GM23248 (cell line): ENCODE measurements around the gene PRKAR1B. TPM values are rescaled to one million over a fixed set of nuclear protein-coding genes. Genes with fewer than 3 reads are reported as not detected.

ENCODE experiments used
- DNase-seq: peaks from one replicate; pipeline ENCODE4 v3.0.0-alpha.2; 2015
- H2AFZ ChIP-seq: fragments of 200-600 bp; sonication (generic); 2 replicates; pipeline ENCODE4 v1.6.1; 2016; ENCODE audit warnings: antibody characterized with exemption
- H3F3A ChIP-seq: fragments of 200-600 bp; sonication (generic); 2 replicates; pipeline ENCODE4 v1.6.1; 2016; ENCODE audit warnings: mild to moderate bottlenecking, antibody characterized with exemption, mixed run types; ENCODE audit not compliant: insufficient read depth
- H3K27ac ChIP-seq: fragments of 200-600 bp; sonication (generic); 2 replicates; pipeline ENCODE4 v1.5.1; 2016; ENCODE audit warnings: mild to moderate bottlenecking
- H3K27me3 ChIP-seq: fragments of 200-600 bp; sonication (generic); replicated peaks from 2 replicates; pipeline ENCODE4 v1.6.1; 2016; ENCODE audit warnings: mild to moderate bottlenecking; ENCODE audit not compliant: insufficient read depth
- H3K36me3 ChIP-seq: fragments of 200-600 bp; sonication (generic); 2 replicates; pipeline ENCODE4 v1.6.1; 2016; ENCODE audit warnings: low read depth, mild to moderate bottlenecking
- H3K4me1 ChIP-seq: fragments of 200-600 bp; sonication (generic); 2 replicates; pipeline ENCODE4 v1.6.1; 2016; ENCODE audit warnings: mild to moderate bottlenecking; ENCODE audit not compliant: insufficient read depth
- H3K4me2 ChIP-seq: fragments of 200-600 bp; sonication (generic); one replicate; pipeline ENCODE4 v1.6.1; 2016; ENCODE audit warnings: mild to moderate bottlenecking; ENCODE audit not compliant: unreplicated experiment
- H3K4me3 ChIP-seq: fragments of 200-600 bp; sonication (generic); 2 replicates; pipeline ENCODE4 v1.5.1; 2016; ENCODE audit warnings: mild to moderate bottlenecking
- H3K79me2 ChIP-seq: fragments of 200-600 bp; sonication (generic); 2 replicates; pipeline ENCODE4 v1.6.1; 2016; ENCODE audit warnings: mild to moderate bottlenecking; ENCODE audit not compliant: insufficient read depth
- H3K9ac ChIP-seq: fragments of 200-600 bp; sonication (generic); 2 replicates; pipeline ENCODE4 v1.6.1; 2016; ENCODE audit warnings: mild to moderate bottlenecking
- H3K9me2 ChIP-seq: fragments of 200-600 bp; sonication (generic); 2 replicates; pipeline ENCODE4 v1.6.1; 2016; ENCODE audit warnings: mixed run types, mild to moderate bottlenecking, moderate library complexity; ENCODE audit not compliant: insufficient read depth
- H3K9me3 ChIP-seq: fragments of 200-600 bp; sonication (generic); one replicate; pipeline ENCODE4 v1.6.1; 2017; ENCODE audit warnings: low read depth
- H4K20me1 ChIP-seq: fragments of 200-600 bp; sonication (generic); 2 replicates; pipeline ENCODE4 v1.6.0; 2016; ENCODE audit not compliant: insufficient read depth
- EZH2 ChIP-seq: fragments of 200-600 bp; sonication (generic); IDR thresholded peaks from 2 replicates; pipeline ENCODE4 v1.6.1; 2018; ENCODE audit warnings: antibody characterized with exemption, mild to moderate bottlenecking; ENCODE audit not compliant: insufficient read depth, poor library complexity, severe bottlenecking
- EZH2phosphoT487 ChIP-seq: fragments of 200-600 bp; sonication (generic); IDR thresholded peaks from 2 replicates; pipeline ENCODE4 v1.6.1; 2018; ENCODE audit warnings: antibody characterized with exemption, moderate library complexity, mild to moderate bottlenecking, low read depth; ENCODE audit not compliant: insufficient read depth
- WGBS, 2 experiments: methylation state at CpG; one replicate each; pipeline ENCODE4 v1.1.6; 2015 to 2017; ENCODE audit warnings: low lambda C conversion rate in 2 of 2, low coverage in 1 of 2; ENCODE audit errors: missing lambda C conversion rate in 2 of 2; 5-methylcytosine and 5-hydroxymethylcytosine counted together
- in situ Hi-C: fragments of 300-500 bp; cut with MboI; formaldehyde crosslinking; loops from 2 replicates; pipeline ENCODE4 v1.15.0; 2020
- polyA plus RNA-seq: library from polyadenylated mRNA; unstranded; fragments of >200 nt; fragmentation: Nextera tagmentation; extraction: Ambion mirVana; gene quantifications from 2 replicates; pipeline ENCODE4 v1.2.1, GENCODE V29; 2016
- total RNA-seq: library from RNA; depleted of rRNA; stranded (reverse); fragments of >200 nt; shearing (Covaris generic); gene quantifications from 2 replicates; pipeline ENCODE4 v1.2.3, GENCODE V29; 2014

The PRKAR1B gene
- total and polyA plus RNA-seq, 2 experiments from 2014 or later = 10.2 to 12.9 TPM

DNA sequence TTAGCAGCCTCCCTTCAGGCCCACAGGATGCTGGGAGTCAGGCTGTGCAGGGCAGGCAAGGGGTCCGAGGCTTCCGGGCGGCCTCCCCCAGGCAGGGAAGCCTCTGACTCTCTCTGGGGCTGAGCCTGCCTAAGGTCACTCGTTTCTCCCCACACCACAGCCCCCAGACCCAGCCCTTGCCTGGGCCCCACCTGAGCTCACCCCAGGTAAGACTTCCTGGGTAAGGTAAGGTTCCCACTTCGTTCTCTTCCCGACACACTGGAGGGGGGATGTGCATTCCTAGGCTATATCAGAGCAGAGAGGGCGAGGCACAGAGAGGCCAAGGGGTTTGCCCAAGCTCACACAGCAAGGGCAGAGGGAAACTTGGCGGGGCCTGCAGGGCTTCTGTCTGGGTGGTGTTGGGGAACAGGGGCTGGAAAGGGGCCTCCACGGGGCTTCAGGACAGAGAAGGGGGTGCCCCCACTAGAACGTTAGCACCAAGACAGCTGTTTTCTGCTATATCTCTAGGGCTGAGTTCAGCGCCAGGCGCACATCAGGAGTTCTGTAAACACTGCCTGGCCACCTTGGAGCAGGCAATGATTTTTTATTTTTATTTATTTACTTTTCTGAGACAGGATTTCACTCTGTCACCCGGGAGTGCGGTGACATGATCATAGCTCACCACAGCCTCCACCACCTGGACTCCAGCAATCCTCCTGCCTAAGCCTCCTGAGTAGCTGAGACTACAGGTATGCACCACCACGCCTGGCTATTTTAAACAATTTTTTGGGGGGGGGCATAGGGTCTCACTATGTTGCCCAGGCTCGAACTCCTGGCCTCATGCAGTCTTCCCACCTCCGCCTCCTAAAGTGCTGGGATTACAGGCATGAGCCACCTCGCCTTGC lies 182.5 kb downstream of the PRKAR1B start:
- H3K27me3 ChIP-seq = no peaks in the 10 kb centered on the region
- no peaks in the 10 kb centered on the region for H3K9me2 ChIP-seq
- peaks cover 16% of the 10 kb centered on the region for H3K4me1 ChIP-seq
- DNase-seq = no peak
- no peaks in the 10 kb centered on the region for H3K79me2 ChIP-seq
- H3K4me2 ChIP-seq = no peak overlapping the region
- TF ChIP-seq EZH2phosphoT487 = no peak
- TF ChIP-seq EZH2 = no peak
- in situ Hi-C loops = no loop called here
- no peaks in the 10 kb centered on the region for H3K9me3 ChIP-seq
- no peaks in the 10 kb centered on the region; the same call in none of the 2 replicates for H3F3A ChIP-seq
- H3K4me3 ChIP-seq = no peak overlapping the region
- WGBS, 2 experiments = 80 to 82% methylated on average over 17 to 18 of the region's 18 CpGs
- no peaks in the 10 kb centered on the region for H4K20me1 ChIP-seq
- no peak overlapping the region for H3K27ac ChIP-seq
- H3K36me3 ChIP-seq = no peaks in the 10 kb centered on the region
- no peak overlapping the region for H2AFZ ChIP-seq
- no peak overlapping the region for H3K9ac ChIP-seq

DNA sequence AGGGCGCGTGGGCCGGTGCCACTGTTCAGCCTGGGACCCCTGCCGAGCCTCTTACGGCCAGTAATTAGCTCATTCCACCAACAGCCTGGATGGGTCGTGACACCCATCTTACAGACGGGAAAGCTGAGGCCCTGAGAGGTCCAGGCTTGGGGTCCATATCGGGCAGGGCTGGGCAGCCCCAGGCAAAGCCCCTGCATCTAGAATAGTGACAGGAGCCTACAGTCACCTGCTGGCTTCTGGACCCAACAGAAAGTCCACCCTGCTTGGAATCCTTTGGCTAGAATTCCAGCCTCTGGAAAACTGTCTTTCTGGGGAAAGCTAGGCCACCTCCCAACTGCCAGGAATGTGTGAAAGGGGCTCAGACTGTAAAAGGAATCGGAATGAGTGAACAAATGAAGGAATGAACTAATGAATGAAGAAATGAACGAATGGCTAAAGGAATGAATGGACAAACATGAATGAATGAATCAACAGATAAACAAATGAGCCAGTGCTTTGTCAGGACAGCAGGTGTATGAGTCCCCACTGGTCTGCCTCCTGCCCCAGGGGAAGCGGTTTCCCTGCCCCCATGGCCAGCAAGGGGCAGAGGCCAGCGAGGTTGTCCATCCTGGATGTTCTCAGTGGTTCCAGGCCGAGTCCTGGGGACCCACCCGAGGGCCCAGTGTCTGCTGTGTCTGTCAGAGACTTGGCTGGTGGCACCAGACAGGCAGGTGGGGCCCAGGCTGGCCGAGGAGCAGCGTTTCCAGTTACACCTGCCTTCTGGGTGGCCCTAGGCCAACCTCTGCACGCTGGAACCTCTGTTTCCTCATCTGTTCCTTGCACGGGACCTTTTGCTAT lies 183.4 kb downstream of the PRKAR1B start:
- Histone ChIP-seq H3K36me3 (no peaks in the 10 kb centered on the region), H3F3A (no peaks in the 10 kb centered on the region; the same call in none of the 2 replicates), H3K9me3 (no peaks in the 10 kb centered on the region), H3K9me2 (no peaks in the 10 kb centered on the region), H3K27ac (peak overlapping the region; percentile 73), H3K4me2 (no peak overlapping the region), H3K4me1 (peaks cover 22% of the 10 kb centered on the region), H2AFZ (no peak overlapping the region), H3K79me2 (no peaks in the 10 kb centered on the region), H3K27me3 (no peaks in the 10 kb centered on the region), H4K20me1 (no peaks in the 10 kb centered on the region), H3K9ac (peak overlapping the region; percentile 65; the same call in 1 of the 2 replicates), H3K4me3 (no peak overlapping the region)
- in situ Hi-C loops = no loop called here
- TF ChIP-seq EZH2 (no peak), EZH2phosphoT487 (no peak)
- WGBS, 2 experiments = 46 to 55% methylated on average over 17 of the region's 18 CpGs
- DNase-seq = peak; percentile 24

DNA sequence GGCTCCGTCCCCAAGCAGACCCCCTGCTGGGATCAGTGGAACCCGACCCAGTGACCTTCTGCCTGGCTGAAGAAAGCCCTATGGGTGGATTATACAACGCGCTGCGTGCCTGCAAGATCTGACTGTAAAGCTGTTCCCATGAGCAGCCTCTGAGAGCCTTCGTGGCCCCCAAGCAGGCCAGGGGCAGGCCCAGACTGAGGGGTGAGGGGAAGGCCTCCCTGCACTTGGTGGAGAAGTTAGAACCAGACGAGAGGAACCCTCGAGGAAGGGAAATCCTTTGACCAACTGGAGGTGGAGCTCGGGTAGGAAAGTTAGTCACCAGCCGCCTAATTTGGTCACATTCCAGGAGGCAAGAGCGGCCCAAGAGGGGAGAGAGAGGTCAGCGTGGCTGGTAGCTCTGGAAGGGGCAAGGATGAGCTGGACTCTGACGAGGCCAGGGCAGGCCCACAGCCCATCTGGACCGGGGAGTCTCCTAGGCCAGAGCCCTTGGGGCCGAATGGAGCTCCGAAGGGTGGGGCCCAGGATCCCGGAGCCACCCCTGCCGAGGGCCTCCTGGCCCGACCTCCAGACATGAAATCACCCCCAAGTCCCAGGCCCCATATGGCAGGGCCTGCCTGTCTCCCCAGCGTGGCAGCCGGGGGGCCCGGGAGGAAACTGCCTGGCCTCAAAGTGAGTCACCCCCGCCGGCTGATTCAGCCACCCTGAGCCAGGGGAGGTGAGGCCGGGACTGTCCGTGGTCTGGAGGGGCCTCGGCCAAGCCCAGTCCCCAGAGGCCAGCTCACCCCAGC lies 184.2 kb downstream of the PRKAR1B start:
- no peaks in the 10 kb centered on the region for H4K20me1 ChIP-seq
- peak overlapping the region; percentile 65 for H3K9ac ChIP-seq
- no peaks in the 10 kb centered on the region for H3K9me2 ChIP-seq
- no peaks in the 10 kb centered on the region for H3K79me2 ChIP-seq
- peak overlapping the region; percentile 20 for H2AFZ ChIP-seq
- H3K36me3 ChIP-seq = no peaks in the 10 kb centered on the region
- no peaks in the 10 kb centered on the region; the same call in none of the 2 replicates for H3F3A ChIP-seq
- TF ChIP-seq EZH2 (no peak), EZH2phosphoT487 (no peak)
- H3K27ac ChIP-seq = peak overlapping the region; percentile 73
- H3K4me3 ChIP-seq = no peak overlapping the region
- H3K27me3 ChIP-seq = no peaks in the 10 kb centered on the region
- peaks cover 30% of the 10 kb centered on the region for H3K4me1 ChIP-seq
- H3K4me2 ChIP-seq = peak overlapping the region; percentile 19
- no peaks in the 10 kb centered on the region for H3K9me3 ChIP-seq
- peak; percentile 95 for DNase-seq
- in situ Hi-C loops = no loop called here
- WGBS, 2 experiments = 15% methylated on average over 23 to 26 of the region's 27 CpGs
